AG09309 (cell line): Measurements from ENCODE around the gene TMEM237.

Source experiments
- DNase-seq: peaks from one replicate; pipeline ENCODE4 v3.0.0-alpha.2; 2010; ENCODE audit warnings: low read depth
- H3K4me3 ChIP-seq: 2 replicates; pipeline ENCODE4 v1.5.1; 2011; ENCODE audit warnings: mild to moderate bottlenecking, low read depth, low read length, moderate library complexity; ENCODE audit not compliant: control insufficient read depth
- CTCF ChIP-seq: IDR thresholded peaks from 2 replicates; pipeline ENCODE4 v1.5.1; 2011; ENCODE audit warnings: mild to moderate bottlenecking, low read depth, low read length, inconsistent platforms; ENCODE audit not compliant: insufficient read depth, control insufficient read depth; ENCODE audit errors: missing control alignments

The TMEM237 gene

GRCh38 chr2:201643216-201643890 is at the start of gene TMEM237:
TSS of gene TMEM237 (minus strand) at chr2:201643503. CDS start at chr2:201643400, 103 bp downstream.
- peak within 1 kb of the TSS; percentile 87 for H3K4me3 ChIP-seq
- no peak for TF ChIP-seq CTCF
- DNase-seq = no peak

- DNase-seq = no peak
- no peak overlapping the region for H3K4me3 ChIP-seq
- no peak for TF ChIP-seq CTCF
Observed at GRCh38 chr2:201685156-201685555, 41.9 kb upstream of the TMEM237 start.

GRCh38 chr2:201680743-201681142 is 37.4 kb upstream of the TMEM237 start:
- peak; percentile 38 for TF ChIP-seq CTCF
- DNase-seq = no peak

GRCh38 chr2:201678401-201678800 is 35.1 kb upstream of the TMEM237 start:
- H3K4me3 ChIP-seq = no peak overlapping the region
- no peak for TF ChIP-seq CTCF
- DNase-seq = no peak

More at GRCh38 chr2:201680743-201681142, 37.4 kb upstream of the TMEM237 start:
- H3K4me3 ChIP-seq = no peak overlapping the region

GRCh38 chr2:201675454-201675853 is 32.2 kb upstream of the TMEM237 start:
- no peak for DNase-seq
- TF ChIP-seq CTCF = no peak
- no peak overlapping the region for H3K4me3 ChIP-seq

GRCh38 chr2:201674794-201675193 is 31.5 kb upstream of the TMEM237 start:
- TF ChIP-seq CTCF = no peak
- H3K4me3 ChIP-seq = no peak overlapping the region
- no peak for DNase-seq
